GM23338 (cell line): ENCODE measurements around the gene SLC29A1. TPM values are rescaled to one million over a fixed set of nuclear protein-coding genes. Genes with fewer than 3 reads are reported as not detected.

ENCODE experiments used
- ATAC-seq: fragments of 200-7000 bp; cut with Tn5 transposase; 3 replicates; pipeline ENCODE4 v1.9.1; 2020
- DNase-seq: peaks from one replicate; pipeline ENCODE4 v3.0.0-alpha.2; 2015; ENCODE audit warnings: low spot score
- H2AFZ ChIP-seq: fragments of 200-600 bp; sonication (generic); 2 replicates; pipeline ENCODE4 v1.8.0; 2016; ENCODE audit warnings: antibody characterized with exemption, mild to moderate bottlenecking, moderate library complexity
- H3F3A ChIP-seq: fragments of 200-600 bp; sonication (generic); replicated peaks from 2 replicates; pipeline ENCODE4 v1.8.0; 2017; ENCODE audit warnings: antibody characterized with exemption, mixed run types, low read depth
- H3K27ac ChIP-seq: fragments of 200-600 bp; sonication (generic); 2 replicates; pipeline ENCODE4 v1.6.1; 2016; ENCODE audit warnings: low read depth
- H3K27me3 ChIP-seq: fragments of 200-600 bp; sonication (generic); 2 replicates; pipeline ENCODE4 v1.8.0; 2016; ENCODE audit warnings: mild to moderate bottlenecking, mixed run types, moderate library complexity; ENCODE audit not compliant: insufficient read depth
- H3K36me3 ChIP-seq: fragments of 200-600 bp; sonication (generic); 2 replicates; pipeline ENCODE4 v1.8.0; 2016; ENCODE audit warnings: mild to moderate bottlenecking; ENCODE audit not compliant: insufficient read depth
- H3K4me1 ChIP-seq: fragments of 200-600 bp; sonication (generic); 2 replicates; pipeline ENCODE4 v1.8.0; 2016; ENCODE audit warnings: mild to moderate bottlenecking, moderate library complexity; ENCODE audit not compliant: insufficient read depth
- H3K4me2 ChIP-seq: fragments of 200-600 bp; sonication (generic); 2 replicates; pipeline ENCODE4 v1.7.1; 2017; ENCODE audit warnings: mixed run types
- H3K4me3 ChIP-seq: fragments of 200-600 bp; sonication (generic); 2 replicates; pipeline ENCODE4 v1.6.1; 2016; ENCODE audit warnings: mixed run types
- H3K79me2 ChIP-seq: fragments of 200-600 bp; sonication (generic); replicated peaks from 2 replicates; pipeline ENCODE4 v1.8.0; 2017; ENCODE audit warnings: mild to moderate bottlenecking; ENCODE audit not compliant: insufficient read depth
- H3K9me2 ChIP-seq: fragments of 200-600 bp; sonication (generic); 2 replicates; pipeline ENCODE4 v1.8.0; 2017; ENCODE audit not compliant: insufficient read depth
- H4K20me1 ChIP-seq: fragments of 200-600 bp; sonication (generic); replicated peaks from 2 replicates; pipeline ENCODE4 v1.8.0; 2017; ENCODE audit warnings: mild to moderate bottlenecking; ENCODE audit not compliant: insufficient read depth
- H3K27ac Mint-ChIP-seq: 2 replicates; pipeline ENCODE4 v1.8.0; 2020; ENCODE audit warnings: inconsistent platforms, mild to moderate bottlenecking, moderate library complexity, mixed read lengths
- H3K27me3 Mint-ChIP-seq: 3 replicates; pipeline ENCODE4 v1.8.0; 2022; ENCODE audit warnings: low read depth, mild to moderate bottlenecking, moderate library complexity, mixed read lengths, inconsistent platforms; ENCODE audit not compliant: insufficient read depth, poor library complexity
- H3K36me3 Mint-ChIP-seq: 3 replicates; pipeline ENCODE4 v1.8.0; 2021; ENCODE audit warnings: low read depth, mild to moderate bottlenecking, inconsistent platforms, moderate library complexity, mixed read lengths
- H3K4me1 Mint-ChIP-seq: 3 replicates; pipeline ENCODE4 v1.8.0; 2020; ENCODE audit warnings: mild to moderate bottlenecking, inconsistent platforms, mixed read lengths
- H3K4me3 Mint-ChIP-seq: 3 replicates; pipeline ENCODE4 v1.8.0; 2021; ENCODE audit warnings: moderate library complexity, mild to moderate bottlenecking, inconsistent platforms, mixed read lengths
- H3K9me3 Mint-ChIP-seq: 3 replicates; pipeline ENCODE4 v1.8.0; 2020; ENCODE audit warnings: moderate library complexity, mild to moderate bottlenecking, inconsistent platforms, mixed read lengths
- CREB1 ChIP-seq: fragments of 250-450 bp; sonication (Bioruptor Pico); IDR thresholded peaks from 2 replicates; pipeline ENCODE4 v1.5.0; 2020; ENCODE audit warnings: low read depth, mild to moderate bottlenecking, moderate library complexity
- EZH2 ChIP-seq: fragments of 200-600 bp; sonication (generic); IDR thresholded peaks from one replicate; pipeline ENCODE4 v1.8.0; 2017; ENCODE audit warnings: antibody characterized with exemption, mild to moderate bottlenecking, low read depth; ENCODE audit not compliant: unreplicated experiment
- EZH2phosphoT487 ChIP-seq: fragments of 200-600 bp; sonication (generic); IDR thresholded peaks from one replicate; pipeline ENCODE4 v1.8.1; 2018; ENCODE audit warnings: antibody characterized with exemption; ENCODE audit not compliant: unreplicated experiment
- JUNB ChIP-seq: IDR thresholded peaks from one replicate; pipeline ENCODE4 v1.6.1; 2016; ENCODE audit warnings: antibody characterized with exemption; ENCODE audit not compliant: unreplicated experiment
- NANOG ChIP-seq: IDR thresholded peaks from 2 replicates; pipeline ENCODE4 v1.6.1; 2016; ENCODE audit warnings: antibody characterized with exemption, borderline replicate concordance
- POLR2AphosphoS5 ChIP-seq: IDR thresholded peaks from 2 replicates; pipeline ENCODE4 v1.6.1; 2016; ENCODE audit warnings: antibody characterized with exemption, low read depth
- ZNF114 ChIP-seq: fragments of 250-450 bp; sonication (Bioruptor Pico); IDR thresholded peaks from 2 replicates; pipeline ENCODE4 v1.5.0; 2020; ENCODE audit warnings: mild to moderate bottlenecking, moderate library complexity
- ZNF331 ChIP-seq: fragments of 250-450 bp; sonication (Bioruptor Pico); IDR thresholded peaks from 2 replicates; pipeline ENCODE4 v1.5.0; 2020; ENCODE audit warnings: low read depth, mild to moderate bottlenecking, moderate library complexity
- polyA plus RNA-seq: library from polyadenylated mRNA; unstranded; fragments of >200 nt; fragmentation: Nextera tagmentation; extraction: Ambion mirVana; gene quantifications from 2 replicates; pipeline ENCODE4 v1.2.1, GENCODE V29; 2016
- total RNA-seq: library from RNA; depleted of rRNA; stranded (reverse); fragments of >200 nt; shearing (Covaris generic); gene quantifications from 2 replicates; pipeline ENCODE4 v1.2.3, GENCODE V29; 2014
- TF ChIP-seq, protein P1 (sequence below): IDR thresholded peaks from 2 replicates; pipeline ENCODE4 v1.6.1; 2016; ENCODE audit warnings: antibody characterized with exemption
- TF ChIP-seq, protein P2 (sequence below): IDR thresholded peaks from one replicate; pipeline ENCODE4 v1.6.1; 2018; ENCODE audit warnings: antibody characterized with exemption; ENCODE audit not compliant: unreplicated experiment
- TF ChIP-seq, protein P3 (sequence below), 2 experiments: fragments of 200-600 bp in 1 of 2; sonication (generic) in 1 of 2; conservative IDR thresholded peaks; 2 replicates each; pipeline versions ENCODE4 v1.5.1 to v1.6.1; 2016 to 2017; ENCODE audit warnings: antibody characterized with exemption in 2 of 2, low read depth in 2 of 2, mild to moderate bottlenecking in 2 of 2, moderate library complexity in 1 of 2

Gene SLC29A1
- total and polyA plus RNA-seq, 2 experiments from 2014 or later, result 73.1 to 169 TPM

DNA sequence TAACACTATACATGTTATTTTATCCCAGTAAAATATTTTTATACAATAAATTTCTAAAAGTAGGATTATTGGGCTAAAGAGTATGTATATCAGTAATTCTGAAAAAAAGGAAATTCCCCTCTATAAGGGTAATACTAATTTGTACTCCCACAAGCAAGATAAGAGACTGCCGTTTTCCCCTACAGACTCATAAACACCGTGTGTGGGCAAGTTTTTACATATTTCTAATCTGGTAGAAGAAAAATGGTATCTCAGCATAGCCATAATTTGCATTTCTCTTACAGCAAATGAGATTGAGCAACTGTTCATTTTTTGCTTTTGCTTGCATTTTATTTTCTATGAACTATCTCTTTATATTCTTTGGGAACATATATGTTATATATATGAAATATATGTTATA, 32.7 kb upstream of the SLC29A1 start (continued):
- TF ChIP-seq ZNF331 (CRISPR knock-in tag), result no peak
- TF ChIP-seq JUNB, result no peak
- no peak for TF ChIP-seq POLR2AphosphoS5
- no peak for TF ChIP-seq EZH2
- TF ChIP-seq, protein P1, sequence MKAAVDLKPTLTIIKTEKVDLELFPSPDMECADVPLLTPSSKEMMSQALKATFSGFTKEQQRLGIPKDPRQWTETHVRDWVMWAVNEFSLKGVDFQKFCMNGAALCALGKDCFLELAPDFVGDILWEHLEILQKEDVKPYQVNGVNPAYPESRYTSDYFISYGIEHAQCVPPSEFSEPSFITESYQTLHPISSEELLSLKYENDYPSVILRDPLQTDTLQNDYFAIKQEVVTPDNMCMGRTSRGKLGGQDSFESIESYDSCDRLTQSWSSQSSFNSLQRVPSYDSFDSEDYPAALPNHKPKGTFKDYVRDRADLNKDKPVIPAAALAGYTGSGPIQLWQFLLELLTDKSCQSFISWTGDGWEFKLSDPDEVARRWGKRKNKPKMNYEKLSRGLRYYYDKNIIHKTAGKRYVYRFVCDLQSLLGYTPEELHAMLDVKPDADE, result no peak
- no peak for TF ChIP-seq NANOG
- TF ChIP-seq, protein P2, sequence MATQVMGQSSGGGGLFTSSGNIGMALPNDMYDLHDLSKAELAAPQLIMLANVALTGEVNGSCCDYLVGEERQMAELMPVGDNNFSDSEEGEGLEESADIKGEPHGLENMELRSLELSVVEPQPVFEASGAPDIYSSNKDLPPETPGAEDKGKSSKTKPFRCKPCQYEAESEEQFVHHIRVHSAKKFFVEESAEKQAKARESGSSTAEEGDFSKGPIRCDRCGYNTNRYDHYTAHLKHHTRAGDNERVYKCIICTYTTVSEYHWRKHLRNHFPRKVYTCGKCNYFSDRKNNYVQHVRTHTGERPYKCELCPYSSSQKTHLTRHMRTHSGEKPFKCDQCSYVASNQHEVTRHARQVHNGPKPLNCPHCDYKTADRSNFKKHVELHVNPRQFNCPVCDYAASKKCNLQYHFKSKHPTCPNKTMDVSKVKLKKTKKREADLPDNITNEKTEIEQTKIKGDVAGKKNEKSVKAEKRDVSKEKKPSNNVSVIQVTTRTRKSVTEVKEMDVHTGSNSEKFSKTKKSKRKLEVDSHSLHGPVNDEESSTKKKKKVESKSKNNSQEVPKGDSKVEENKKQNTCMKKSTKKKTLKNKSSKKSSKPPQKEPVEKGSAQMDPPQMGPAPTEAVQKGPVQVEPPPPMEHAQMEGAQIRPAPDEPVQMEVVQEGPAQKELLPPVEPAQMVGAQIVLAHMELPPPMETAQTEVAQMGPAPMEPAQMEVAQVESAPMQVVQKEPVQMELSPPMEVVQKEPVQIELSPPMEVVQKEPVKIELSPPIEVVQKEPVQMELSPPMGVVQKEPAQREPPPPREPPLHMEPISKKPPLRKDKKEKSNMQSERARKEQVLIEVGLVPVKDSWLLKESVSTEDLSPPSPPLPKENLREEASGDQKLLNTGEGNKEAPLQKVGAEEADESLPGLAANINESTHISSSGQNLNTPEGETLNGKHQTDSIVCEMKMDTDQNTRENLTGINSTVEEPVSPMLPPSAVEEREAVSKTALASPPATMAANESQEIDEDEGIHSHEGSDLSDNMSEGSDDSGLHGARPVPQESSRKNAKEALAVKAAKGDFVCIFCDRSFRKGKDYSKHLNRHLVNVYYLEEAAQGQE, result no peak
- TF ChIP-seq CREB1, result no peak
- no peak for TF ChIP-seq ZNF114

DNA sequence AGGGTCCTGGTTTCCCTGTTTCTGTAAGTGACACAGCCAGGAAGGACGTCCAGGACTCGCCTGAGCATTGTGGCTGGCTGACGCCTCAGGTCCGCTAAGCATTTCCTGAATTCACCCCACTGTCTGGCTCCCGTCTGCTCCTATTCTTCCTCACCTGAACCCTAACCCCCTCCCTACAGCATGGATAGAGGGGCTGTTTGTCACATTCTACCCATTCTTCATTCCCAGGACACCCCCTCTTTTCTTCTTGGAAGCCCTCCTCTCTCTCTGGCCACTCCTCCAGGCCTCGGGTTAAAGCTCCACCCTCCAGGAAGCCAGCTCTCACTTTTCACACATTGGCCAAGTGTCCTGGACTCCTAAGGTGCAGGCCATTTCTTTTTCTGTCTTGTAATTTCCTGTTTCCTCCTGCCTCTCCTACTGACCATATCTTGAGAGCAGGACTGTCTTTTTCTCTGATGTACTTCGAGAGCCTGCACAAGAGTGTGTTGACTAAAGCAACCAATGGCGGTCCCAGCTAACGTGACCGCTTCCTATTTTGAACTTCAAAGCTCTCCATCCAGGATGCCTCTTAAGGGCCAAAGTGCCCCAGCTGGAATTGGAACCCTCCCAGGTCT, 30.9 kb upstream of the SLC29A1 start:
- H3K36me3 ChIP-seq, result no peaks in the 10 kb centered on the region
- DNase-seq (peak; percentile 69), ATAC-seq (peak; percentile 89)
- H3K36me3 Mint-ChIP-seq, result no peaks in the 10 kb centered on the region
- peak overlapping the region; percentile 36 for H3K4me2 ChIP-seq
- TF ChIP-seq ZNF331 (CRISPR knock-in tag) (no peak), EZH2phosphoT487 (no peak), POLR2AphosphoS5 (0 out of 2 replicates have a peak, but pooled peaks have one; percentile 18), ZNF114 (no peak)
- TF ChIP-seq, protein P3, sequence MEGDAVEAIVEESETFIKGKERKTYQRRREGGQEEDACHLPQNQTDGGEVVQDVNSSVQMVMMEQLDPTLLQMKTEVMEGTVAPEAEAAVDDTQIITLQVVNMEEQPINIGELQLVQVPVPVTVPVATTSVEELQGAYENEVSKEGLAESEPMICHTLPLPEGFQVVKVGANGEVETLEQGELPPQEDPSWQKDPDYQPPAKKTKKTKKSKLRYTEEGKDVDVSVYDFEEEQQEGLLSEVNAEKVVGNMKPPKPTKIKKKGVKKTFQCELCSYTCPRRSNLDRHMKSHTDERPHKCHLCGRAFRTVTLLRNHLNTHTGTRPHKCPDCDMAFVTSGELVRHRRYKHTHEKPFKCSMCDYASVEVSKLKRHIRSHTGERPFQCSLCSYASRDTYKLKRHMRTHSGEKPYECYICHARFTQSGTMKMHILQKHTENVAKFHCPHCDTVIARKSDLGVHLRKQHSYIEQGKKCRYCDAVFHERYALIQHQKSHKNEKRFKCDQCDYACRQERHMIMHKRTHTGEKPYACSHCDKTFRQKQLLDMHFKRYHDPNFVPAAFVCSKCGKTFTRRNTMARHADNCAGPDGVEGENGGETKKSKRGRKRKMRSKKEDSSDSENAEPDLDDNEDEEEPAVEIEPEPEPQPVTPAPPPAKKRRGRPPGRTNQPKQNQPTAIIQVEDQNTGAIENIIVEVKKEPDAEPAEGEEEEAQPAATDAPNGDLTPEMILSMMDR (conservative IDR thresholded peaks at IDR 0.05; ENCODE audit: low read depth in 2 of 2), result no peak
- peak overlapping the region; percentile 43; the same call in 2 of the 3 replicates for H3K4me3 Mint-ChIP-seq
- H3K4me3 ChIP-seq, result peak overlapping the region; percentile 1; the same call in 1 of the 2 replicates
- H3K9me3 Mint-ChIP-seq, result no peaks in the 10 kb centered on the region
- 0 out of 2 replicates have a peak, but pooled peaks cover 7% of the 10 kb centered on the region for H3K4me1 ChIP-seq
- peak overlapping the region; percentile 32; the same call in 1 of the 2 replicates for H3K27ac Mint-ChIP-seq
- no peaks in the 10 kb centered on the region for H3K79me2 ChIP-seq
- H2AFZ ChIP-seq, result peak overlapping the region; percentile 87
- H3K27ac ChIP-seq, result no peak overlapping the region
- peaks cover 11% of the 10 kb centered on the region for H3K4me1 Mint-ChIP-seq
- no peaks in the 10 kb centered on the region for H3K9me2 ChIP-seq
- no peaks in the 10 kb centered on the region for H3K27me3 ChIP-seq
- H4K20me1 ChIP-seq, result no peaks in the 10 kb centered on the region
- 0 out of 2 replicates have a peak, but pooled peaks cover 5% of the 10 kb centered on the region for H3F3A ChIP-seq
- H3K27me3 Mint-ChIP-seq, result peaks cover 14% of the 10 kb centered on the region
